Measurements from ENCODE around the gene PCID2. TPM values are rescaled to one million over a fixed set of nuclear protein-coding genes. Genes with fewer than 3 reads are reported as not detected.
A peak's percentile ranks its signal among the peaks of the same experiment; 100 is the strongest.
"Not testable (repeated sequence)": the region's sequence is repeated elsewhere in the genome, so short reads cannot be mapped to it uniquely, and the experiment has no call there.

PCID2 gene
- polyA plus RNA-seq (2013, experiment 1 of 2; ENCODE audit: insufficient read length) = 40.7 TPM
- polyA plus RNA-seq (2013, experiment 2 of 2; ENCODE audit: insufficient read length) = 37.4 TPM

DNA sequence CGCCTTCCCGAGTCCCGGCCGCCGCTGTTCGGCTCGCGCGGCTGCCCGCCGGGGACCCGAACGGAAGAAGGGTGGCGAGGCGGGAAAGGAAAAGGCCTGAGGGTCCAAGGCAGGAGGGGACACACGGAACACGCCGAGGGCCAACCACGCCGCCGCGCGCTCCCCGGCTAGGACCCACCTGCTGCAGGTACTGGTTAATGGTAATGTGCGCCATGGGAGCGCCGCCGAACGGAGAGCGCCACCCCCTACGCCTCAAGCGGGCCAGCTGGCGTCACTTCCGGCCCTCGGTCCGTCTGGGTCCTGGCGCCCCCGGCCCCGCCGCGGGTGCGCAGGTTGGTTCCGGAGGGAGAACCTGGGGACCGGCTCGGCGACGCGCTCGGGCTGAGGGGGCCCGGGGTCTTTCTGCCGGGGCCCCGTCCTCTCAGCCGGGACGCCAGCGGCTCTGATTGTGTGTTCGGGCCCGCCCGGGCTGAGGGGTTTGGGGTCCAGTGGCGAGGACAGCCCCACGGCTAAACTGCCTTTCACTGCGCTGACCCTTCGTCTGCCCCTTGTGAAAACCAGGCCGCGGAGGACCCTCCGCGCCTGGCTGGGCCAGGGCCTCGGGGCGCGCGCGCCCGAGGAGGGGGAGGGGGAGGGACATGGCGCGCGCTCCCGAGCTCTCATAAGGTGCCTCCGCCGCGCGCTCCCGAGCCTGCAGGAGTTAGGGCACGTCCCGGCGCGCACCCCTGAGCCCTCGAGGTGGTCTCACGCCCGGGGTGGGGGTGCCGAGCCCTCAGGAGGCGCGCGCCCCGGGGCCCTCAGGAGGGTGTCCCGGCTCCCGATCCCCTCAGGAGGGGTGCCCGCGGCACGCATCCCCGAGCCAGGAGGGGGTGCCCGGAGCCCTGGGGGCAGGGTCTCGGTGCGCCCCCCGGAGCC is at the start of gene PCID2:
Gene PCID2 (minus strand): TSS at position 249 of the 915 bp plus-strand sequence. CDS start 35 bp downstream, at position 214.
- DNase-seq = peak; percentile 88

DNA sequence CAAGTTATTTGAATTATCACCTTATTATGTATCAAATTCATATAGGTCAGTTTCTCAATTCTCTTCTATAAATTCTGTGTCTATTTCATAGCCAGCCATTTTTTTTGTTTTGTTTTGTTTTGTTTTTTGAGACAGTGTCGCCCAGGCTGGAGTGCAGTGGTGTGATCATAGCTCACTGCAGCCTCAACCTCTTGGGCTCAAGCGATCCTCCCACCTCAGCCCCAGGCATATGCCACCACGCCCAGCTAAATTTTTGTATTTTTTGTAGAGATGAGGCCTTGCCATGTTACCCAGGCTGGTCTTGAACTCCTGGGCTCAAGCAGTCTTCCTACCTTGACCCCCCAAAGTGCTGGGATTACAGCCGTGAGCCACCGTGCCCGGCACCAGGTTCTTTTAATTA is 49.4 kb upstream of the PCID2 start:
- not testable (repeated sequence) for DNase-seq

DNA sequence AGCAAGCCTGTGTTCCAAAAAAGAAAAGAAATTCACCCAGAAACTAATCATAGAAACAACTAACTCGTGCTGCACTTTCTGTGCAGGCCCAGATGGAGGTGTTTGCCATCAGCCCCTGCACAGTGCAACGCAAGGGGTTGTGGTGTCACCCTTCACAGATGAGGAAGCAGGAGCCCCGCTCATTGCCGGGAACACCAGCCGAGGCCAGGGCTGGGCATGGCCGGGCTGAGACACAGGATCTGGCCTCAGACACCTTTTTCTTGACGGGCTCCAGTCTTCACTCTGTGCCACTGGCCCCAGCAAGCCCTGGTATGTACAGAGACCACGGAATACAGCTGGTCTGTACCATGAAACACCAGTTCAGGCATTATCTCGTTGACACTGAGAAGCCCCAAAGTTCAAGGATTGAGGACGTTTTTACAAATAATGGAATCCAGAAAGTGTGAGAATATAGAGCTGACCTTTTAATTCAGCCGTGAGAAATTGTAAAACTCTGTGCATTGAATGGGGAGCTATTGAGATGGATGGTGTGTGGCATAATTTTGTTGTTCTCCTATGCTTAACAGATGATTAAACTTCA is 44.1 kb upstream of the PCID2 start:
- DNase-seq = no peak

DNA sequence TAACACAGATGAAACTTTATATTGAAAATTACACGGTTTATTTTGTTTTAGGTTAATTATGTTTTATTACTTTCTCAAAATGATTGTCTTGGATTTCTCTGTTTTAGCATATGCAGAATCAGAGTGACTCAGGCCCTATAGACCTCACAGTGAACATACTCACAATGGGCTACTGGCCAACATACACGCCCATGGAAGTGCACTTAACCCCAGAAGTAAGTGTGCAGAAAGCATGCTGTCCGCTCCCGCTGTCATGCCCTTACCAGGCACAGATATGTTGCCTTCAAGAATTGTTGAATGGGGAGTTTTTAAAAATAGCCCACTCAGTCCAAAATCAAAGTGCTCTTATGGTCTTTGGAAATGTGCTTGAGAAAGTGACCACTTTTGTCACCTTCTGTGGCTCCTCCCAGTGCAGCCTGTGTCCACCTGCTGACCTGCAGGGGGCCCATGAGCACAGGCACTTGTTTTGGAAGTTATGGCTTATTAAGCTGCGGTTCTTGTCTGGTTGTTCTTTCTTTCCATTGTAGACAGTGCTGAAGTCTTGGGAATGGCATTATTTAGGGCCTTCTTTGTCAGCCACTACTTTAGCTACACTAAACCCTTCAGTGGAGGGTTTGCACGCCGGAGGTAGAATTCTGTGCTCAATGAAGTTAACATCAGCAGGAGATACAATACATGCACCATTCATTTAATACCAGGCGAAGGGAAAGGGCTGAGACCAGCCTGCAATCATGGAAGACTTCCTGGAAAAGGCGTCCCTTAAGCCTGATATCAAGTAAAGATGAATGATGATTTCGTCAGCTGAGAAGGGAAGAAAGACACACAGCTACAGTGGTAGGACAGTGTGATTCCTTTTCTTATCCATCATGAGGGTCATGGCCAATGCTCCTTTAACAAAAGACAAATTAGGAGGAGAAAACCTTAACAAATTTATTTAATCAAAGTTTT is 37.7 kb upstream of the PCID2 start:
- DNase-seq = peak; percentile 4

DNA sequence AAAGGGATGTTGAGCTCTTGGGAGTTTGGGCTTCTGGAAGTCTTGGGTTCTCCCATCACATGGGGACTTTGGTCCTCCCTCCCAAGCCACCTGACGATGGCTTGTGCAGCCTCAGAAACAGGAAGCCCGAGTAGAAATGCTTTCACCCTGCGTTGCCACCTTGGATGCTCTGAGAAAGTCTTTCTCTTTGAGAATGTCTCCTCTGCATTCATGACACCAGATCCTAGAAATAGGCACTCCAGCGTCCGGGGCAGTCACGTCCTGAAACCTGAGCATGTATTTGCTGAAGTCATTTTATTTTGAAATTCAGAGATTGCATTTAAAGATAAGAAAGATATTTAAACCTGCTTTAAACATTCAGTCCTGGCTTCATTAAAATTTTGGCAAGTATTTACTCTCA is 35.4 kb upstream of the PCID2 start:
- DNase-seq = no peak

DNA sequence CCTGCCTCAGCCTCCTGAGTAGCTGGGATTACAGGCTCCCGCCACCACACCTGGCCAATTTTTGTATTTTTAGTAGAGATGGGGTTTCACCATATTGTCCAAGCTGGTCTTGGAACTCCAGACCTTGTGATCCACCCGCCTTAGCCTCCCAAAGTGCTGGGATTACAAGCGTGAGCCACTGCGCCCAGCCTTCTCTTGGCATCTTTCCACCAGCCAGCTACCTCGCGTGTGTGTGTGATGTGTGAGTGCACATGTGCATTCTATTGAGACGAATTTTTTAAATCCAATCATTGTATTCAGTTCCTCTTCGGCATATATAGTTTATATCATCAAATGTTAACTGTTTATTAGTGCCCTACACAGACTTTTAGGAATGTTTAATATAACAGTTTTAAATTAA is 33.2 kb upstream of the PCID2 start:
- not testable (repeated sequence) for DNase-seq

DNA sequence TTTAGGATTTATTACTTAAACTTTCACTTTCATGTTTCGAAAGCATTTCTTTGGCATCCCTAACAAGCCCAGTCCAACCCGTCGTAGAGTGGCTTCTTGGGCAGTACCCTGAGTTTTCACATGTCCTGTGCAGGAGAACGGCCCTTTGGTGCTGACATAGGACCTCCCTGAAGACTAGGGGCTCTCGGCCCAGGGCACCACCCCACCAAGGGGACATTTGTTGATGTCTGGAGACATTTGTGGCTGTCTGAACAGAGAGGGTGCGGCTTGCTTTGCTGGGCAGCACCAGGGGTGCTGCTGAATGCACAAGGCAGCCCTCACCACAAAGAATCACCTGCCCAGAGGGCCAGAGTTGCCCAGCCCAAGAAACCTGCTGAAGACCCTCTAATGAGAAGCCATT is 31.5 kb upstream of the PCID2 start:
- no peak for DNase-seq

DNA sequence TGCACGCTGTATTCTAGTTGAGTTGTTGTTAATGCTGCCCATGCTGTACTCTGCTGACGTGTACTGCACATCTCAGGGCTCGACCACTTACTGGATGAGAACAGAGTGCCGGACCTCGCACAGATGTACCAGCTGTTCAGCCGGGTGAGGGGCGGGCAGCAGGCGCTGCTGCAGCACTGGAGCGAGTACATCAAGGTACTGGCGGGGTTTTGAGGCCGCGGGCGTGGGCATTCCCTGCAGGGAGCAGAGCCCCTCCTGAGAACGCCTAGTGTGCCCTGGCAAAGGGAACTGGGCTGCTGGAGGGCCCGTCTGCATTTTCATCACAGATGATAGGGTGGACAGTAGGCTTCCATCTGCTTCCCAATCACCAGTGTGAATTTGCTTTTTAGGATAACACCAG is 30.9 kb upstream of the PCID2 start:
- no peak for DNase-seq

DNA sequence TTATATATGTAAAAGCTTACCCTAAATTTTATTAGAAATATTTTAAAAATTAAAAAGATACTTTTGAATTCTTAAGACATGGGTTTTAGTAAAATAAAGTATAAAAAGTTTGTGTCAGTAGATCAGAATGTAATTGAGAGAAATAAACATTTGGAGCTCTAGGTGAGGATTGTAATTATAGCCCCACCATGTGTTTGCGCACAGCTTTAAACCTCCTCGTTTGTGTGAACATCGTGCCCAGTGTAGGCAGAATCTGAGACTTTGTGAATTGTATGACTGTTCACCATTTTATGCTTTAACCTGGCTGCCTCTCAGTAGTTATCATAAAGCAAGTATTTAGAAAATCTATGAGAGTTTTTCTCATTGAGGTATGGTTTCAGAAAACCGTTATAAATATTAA is 30.1 kb upstream of the PCID2 start:
- DNase-seq = no peak

DNA sequence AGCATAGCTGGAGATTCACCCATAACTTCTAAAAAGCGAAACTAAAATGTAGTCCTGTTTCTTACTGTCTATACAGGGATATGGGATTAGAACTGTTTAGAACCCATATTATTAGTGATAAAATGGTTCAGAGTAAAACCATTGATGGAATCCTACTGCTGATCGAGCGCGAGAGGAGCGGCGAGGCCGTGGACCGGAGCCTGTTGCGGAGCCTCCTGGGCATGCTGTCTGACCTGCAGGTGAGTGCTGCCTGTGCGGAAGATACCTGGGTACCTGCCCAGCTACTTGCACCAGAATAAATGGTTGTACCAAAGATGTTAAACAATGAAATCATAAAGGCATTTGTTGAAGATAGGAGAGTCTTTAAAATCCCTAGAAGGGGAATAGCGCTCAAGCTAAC is 24.6 kb upstream of the PCID2 start:
- no peak for DNase-seq

DNA sequence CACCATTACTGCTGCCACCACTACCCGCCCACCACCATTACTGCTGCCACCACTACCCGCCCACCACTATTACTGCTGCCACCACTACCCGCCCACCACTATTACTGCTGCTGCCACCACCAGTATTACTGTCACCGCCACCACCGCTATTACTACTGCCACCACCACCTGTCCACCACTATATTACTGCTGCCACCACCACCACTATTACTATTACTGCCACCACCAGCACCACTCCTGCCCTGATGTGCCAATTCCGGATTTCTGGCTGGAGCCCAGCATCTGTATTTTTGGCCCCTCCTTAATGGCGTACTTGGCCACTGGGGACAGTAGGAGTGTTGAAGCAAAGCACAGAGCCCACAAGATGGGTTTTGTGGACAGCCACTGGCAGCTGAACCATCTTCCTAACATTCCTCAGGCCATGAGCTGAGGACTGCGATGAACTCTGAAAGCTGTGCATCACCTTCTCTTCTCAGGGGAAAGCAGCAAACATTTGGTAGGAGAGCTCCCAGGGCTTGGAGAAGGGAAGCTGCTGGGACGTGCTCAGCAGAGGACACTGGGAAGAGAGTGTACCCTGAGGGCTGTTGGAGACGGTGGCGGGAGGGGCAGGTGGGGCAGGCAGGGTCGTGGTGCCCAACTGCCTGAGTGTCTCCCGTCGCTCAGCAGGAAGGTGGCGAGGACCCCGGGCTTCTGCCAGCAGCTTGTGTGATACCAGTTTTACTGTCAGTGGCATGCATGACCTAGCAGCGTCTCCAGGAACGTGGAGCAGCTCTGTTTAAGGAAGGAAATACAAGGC is 23.9 kb upstream of the PCID2 start:
- no peak for DNase-seq

DNA sequence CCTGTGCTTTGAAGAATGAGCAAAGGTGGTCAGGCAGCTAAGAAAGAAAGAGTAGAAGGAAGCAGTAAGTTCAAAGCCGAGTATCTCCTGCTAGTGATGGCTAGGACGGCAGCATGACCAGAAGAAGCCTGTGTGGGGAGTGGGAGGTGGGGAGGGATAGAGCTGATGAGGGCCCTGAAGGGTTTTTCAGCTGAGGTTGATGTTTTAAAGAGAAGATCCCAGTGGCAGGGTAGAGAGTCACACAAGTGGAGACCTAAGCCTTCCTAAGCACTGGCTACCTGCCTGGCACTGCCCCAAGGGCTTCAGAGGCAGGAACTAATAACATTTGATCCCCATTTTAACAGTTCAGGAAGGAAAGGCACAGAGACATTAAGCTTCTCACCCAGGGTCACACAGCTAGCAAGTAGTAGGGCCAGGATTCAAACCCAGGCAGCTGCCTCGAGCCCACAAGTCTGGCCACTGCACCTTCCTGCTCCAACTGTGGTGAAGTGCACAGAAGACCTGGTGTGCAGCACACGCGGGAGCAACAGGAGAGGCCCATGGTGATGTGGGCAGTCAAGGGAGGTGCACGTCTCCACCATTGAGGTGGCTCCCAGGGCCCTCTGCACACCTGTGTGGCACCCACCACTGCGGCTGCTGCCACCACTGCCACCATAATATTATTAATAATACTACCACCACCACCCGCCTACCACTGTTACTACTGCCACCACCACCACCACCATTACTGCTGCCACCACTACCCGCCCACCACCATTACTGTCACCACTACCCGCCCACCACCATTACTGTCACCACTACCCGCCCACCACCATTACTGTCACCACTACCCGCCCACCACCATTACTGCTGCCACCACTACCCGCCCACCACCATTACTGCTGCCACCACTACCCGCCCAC is 23.1 kb upstream of the PCID2 start:
- no peak for DNase-seq

DNA sequence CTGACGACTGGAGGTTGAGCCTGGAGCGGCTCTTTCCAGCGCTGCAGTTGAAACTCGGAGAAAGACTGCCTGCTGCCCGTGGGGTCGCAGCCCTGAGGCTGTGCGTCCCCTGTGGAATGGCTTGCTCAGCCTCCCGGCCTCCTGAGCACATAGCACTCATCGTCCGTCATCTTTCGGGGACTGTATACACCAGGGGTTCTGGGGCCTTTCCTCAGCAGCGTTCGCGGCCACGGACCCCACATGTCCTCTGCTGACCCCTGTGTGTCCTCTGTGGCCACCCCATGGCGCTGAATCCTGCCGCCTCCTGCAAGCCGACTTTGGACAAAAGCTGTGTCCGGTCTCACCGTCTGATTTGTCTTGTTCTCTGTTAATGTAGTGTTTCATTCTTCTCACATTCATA is 21.3 kb upstream of the PCID2 start:
- no peak for DNase-seq

DNA sequence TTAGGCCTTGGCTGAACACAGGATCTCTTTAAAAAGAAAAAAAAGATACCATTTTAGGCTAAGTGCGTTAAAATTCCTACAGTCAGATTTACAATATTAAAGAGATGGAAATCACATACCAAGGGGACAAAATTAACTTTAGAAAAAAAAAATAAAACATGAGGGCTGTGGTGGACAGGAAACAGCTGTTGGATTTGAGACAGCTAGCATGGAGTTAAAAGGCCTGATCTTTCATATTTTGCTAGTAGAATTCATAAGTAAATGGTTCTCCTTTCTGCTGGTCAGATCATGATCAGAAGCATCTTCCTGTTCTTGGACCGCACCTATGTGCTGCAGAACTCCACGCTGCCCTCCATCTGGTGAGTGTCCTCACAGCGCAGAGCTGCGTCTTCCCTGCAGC is 20.7 kb upstream of the PCID2 start:
- DNase-seq = no peak

DNA sequence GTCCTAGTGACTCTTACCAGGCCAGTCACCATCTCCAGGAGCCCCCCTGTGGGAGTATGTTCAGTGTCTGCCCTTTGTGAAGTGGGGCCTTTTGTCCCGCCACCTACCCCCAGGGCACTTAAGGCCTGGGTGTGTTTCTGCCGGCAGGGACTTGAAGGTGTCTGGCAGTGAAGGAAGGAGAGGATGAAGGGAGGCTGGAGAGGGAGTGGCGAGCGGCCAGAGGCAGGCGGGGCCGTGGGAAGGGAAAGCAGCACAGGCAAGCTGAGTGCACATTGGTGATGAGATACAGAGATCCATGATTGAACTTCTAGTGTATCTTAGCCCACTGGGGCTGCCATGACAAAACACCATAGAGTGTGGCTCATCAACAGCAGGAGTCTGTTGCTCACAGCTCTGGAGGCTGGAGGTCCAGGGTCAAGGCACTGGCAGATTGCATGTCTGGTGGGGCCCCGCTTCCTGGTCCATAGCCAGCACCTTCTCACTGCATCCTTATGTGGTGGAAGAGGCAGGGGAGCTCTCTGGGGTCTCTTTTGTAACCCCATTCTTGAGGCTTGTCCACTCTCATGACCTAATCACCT is 18.5 kb upstream of the PCID2 start:
- DNase-seq = no peak

DNA sequence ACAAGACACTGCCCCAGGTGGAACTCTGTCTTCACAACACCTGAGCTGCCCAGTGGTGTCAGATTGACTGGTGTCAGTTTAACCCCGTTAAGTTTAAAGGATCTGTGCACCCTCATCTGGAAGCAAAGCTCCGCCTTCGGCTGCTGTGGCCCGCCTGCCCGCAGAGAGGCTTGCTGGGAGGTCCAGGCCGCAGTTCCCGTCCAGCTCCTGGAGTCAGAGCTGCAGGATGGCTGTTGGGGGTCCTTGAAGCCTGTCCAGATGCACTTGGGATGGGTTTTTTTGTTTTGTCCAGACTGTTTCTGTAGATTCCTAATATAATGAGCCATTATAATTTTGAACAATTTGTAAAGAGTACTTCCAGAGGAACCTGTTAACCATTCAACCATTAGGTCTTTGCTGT is 17.0 kb upstream of the PCID2 start:
- no peak for DNase-seq

DNA sequence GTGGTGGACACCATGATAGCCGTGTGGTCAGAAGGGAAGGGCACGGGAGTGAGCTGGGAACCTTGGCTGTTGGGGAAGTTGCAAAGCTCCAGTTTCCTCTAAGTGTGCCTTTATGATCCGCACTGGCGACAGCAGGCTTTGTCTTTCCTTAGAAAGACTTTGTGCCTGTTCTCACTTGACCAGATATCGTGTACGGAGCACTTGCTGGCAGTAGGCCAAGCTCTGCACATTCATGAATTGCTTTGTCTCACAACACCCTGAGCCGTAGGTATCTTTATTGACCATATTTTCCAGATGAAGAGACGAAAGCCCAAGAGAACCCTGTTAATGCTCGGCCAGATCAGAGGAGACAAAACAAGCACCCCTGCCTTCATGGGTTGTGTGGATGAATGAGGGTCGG is 16.0 kb upstream of the PCID2 start:
- DNase-seq = no peak

DNA sequence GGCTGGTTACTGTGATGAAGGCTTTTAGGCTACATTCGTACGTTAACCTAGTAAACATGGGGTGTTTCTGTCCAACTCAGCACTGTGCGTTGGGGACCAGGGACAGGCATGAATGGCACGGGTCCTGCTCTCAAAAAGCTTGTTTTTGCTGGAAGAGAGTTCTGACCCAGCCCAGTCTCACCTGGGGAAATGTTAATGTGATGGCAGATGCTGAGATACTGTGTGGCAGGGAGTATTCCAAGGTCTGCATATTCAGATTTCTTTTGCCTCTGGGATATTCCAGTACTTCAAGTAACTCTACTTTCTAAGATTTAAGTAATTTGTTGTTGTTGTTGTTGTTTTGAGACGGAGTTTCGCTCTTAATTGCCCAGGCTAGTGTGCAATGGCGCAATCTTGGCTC is 14.6 kb upstream of the PCID2 start:
- DNase-seq = no peak

DNA sequence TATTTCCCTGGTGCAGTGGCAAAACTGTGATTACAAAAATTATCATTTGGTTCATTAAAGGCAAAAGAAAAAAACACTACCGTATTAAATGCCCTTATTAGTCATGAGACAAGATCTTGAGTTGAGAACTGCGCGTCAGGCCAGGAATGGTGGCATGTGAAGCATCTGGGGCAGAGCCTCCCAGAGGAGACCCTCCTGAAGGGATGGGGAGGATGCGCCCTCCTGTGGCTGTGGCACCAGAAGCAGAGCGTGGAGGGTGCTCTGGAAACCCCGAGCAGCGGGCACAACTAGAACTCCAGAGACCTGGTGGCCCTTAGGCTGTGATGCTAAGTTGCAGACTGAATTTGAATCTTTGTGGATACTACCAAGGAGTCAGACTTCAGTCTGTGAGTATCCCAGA is 12.4 kb upstream of the PCID2 start:
- peak; percentile 55 for DNase-seq

DNA sequence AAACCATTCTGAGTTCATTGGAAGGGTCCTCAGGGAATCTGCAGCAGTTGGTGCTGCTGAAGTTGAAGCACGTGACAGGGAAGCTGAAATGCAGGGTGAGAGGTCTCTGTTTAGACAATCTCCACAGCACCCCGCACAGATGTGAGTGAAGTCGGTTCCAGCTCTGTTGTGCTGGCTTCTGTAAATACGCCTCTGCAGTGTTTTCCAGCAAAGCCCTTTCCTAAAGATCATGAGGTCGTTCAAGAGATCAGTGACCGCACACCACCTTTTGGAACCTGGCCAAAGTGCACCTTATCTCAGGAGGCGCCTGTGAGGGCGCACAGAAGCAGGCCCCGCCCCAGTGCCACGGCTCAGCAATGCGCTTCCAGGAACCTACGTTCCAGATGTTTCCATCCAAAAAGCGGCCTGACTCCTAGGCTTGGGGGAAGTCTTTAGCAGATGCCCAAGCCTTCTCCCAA is 11.7 kb upstream of the PCID2 start:
- no peak for DNase-seq
